Activated T-helper 17 cell treated with anti-CD3 and anti-CD28 coated beads, Interleukin-2, amount 50 U/mL, for 72 hours (primary cell): ENCODE data around the gene CARNS1. TPM values are rescaled to one million over a fixed set of nuclear protein-coding genes. Genes with fewer than 3 reads are reported as not detected.

Experiments
- ATAC-seq: fragments of 150-1000 bp; cut with Tn5 transposase; replicated peaks from 2 replicates; pipeline ENCODE4 v1.10.0; 2021; ENCODE audit warnings: mild to moderate bottlenecking, moderate library complexity
- H3K27ac Mint-ChIP-seq: one replicate; pipeline ENCODE4 v1.8.0; 2022; ENCODE audit warnings: mixed read lengths
- H3K27me3 Mint-ChIP-seq: one replicate; pipeline ENCODE4 v1.8.0; 2022; ENCODE audit warnings: mixed read lengths
- H3K36me3 Mint-ChIP-seq: one replicate; pipeline ENCODE4 v1.8.0; 2022; ENCODE audit warnings: low read depth, mild to moderate bottlenecking, mixed read lengths
- H3K4me1 Mint-ChIP-seq: one replicate; pipeline ENCODE4 v1.8.0; 2022; ENCODE audit warnings: mixed read lengths
- H3K4me3 Mint-ChIP-seq: one replicate; pipeline ENCODE4 v1.8.0; 2022; ENCODE audit warnings: mild to moderate bottlenecking, mixed read lengths
- H3K9me3 Mint-ChIP-seq: one replicate; pipeline ENCODE4 v1.8.0; 2022; ENCODE audit warnings: mixed read lengths
- total RNA-seq, 2 donors: library from RNA; stranded (reverse); gene quantifications; one replicate each; pipeline ENCODE4 v1.2.3, GENCODE V29; 2022

The CARNS1 gene
- total RNA-seq, 2 donors from 2014 or later: 2.0 to 10.6 TPM

- Mint-ChIP-seq H3K4me3 (peak overlapping the region; percentile 98), H3K27me3 (no peaks in the 10 kb centered on the region), H3K9me3 (no peaks in the 10 kb centered on the region), H3K4me1 (peaks cover 32% of the 10 kb centered on the region), H3K36me3 (peaks cover 72% of the 10 kb centered on the region), H3K27ac (peak overlapping the region; percentile 74)
- ATAC-seq: peak; percentile 3
Observed at GRCh38 chr11:67406969-67407687, 8.3 kb upstream of the CARNS1 start.

DNA sequence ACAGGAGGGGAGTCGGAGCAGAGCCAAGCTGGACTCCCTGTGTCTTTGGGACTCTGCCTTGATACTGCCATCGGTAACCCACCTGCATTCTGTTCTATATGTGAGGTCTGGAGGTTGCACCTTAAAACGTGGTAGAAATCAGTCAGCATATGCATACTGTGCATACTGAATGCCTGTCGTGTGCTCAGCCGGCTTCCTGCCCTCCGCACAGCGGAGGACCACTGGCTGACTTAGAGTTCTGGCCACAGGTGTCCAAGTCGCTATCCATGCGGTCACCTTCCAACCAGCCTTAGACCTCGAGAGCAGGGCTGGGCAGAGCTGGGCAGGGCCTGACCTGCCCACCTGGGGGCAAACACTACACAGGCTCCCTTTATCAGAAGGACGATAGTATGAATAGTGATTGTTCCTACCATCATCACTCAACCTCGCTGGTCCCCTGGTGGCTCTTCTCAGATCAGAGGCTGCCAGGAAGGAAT, 7.8 kb upstream of the CARNS1 start:
- peak overlapping the region; percentile 84 for H3K27ac Mint-ChIP-seq
- peak overlapping the region; percentile 98 for H3K4me3 Mint-ChIP-seq
- H3K4me1 Mint-ChIP-seq: peaks cover 38% of the 10 kb centered on the region
- no peak for ATAC-seq
- no peaks in the 10 kb centered on the region for H3K27me3 Mint-ChIP-seq
- no peaks in the 10 kb centered on the region for H3K9me3 Mint-ChIP-seq
- peaks cover 72% of the 10 kb centered on the region for H3K36me3 Mint-ChIP-seq

GRCh38 chr11:67408437-67409200, 6.9 kb upstream of the CARNS1 start:
- ATAC-seq: peak; percentile 13

DNA sequence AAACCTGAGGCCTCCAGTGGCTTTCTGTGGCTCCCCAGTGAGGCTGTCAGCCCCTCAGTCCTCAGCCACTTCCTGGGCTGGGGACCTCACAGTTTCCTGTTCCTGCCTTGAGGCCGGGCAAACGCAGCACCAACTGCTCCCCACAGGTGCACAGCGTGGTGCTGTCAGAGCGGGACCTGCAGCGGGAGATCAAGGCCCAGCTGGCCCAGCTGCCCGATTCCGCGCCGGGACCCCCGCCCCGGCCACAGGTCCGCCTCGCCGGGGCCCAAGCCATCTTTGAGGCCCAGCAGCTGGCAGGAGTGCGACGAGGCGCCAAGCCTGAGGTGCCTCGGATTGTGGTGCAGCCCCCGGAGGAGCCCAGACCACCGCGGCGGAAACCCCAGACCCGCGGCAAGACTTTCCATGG, 6.2 kb upstream of the CARNS1 start:
- ATAC-seq: peak; percentile 65
- no peaks in the 10 kb centered on the region for H3K9me3 Mint-ChIP-seq
- no peaks in the 10 kb centered on the region for H3K27me3 Mint-ChIP-seq
- H3K27ac Mint-ChIP-seq: peak overlapping the region; percentile 70
- peaks cover 44% of the 10 kb centered on the region for H3K4me1 Mint-ChIP-seq
- peak overlapping the region; percentile 98 for H3K4me3 Mint-ChIP-seq
- H3K36me3 Mint-ChIP-seq: peaks cover 63% of the 10 kb centered on the region

More at GRCh38 chr11:67408437-67409200, 6.9 kb upstream of the CARNS1 start:
- Mint-ChIP-seq H3K9me3 (no peaks in the 10 kb centered on the region), H3K27ac (peak overlapping the region; percentile 84), H3K27me3 (no peaks in the 10 kb centered on the region), H3K36me3 (peaks cover 68% of the 10 kb centered on the region), H3K4me3 (peak overlapping the region; percentile 98), H3K4me1 (peaks cover 44% of the 10 kb centered on the region)

DNA sequence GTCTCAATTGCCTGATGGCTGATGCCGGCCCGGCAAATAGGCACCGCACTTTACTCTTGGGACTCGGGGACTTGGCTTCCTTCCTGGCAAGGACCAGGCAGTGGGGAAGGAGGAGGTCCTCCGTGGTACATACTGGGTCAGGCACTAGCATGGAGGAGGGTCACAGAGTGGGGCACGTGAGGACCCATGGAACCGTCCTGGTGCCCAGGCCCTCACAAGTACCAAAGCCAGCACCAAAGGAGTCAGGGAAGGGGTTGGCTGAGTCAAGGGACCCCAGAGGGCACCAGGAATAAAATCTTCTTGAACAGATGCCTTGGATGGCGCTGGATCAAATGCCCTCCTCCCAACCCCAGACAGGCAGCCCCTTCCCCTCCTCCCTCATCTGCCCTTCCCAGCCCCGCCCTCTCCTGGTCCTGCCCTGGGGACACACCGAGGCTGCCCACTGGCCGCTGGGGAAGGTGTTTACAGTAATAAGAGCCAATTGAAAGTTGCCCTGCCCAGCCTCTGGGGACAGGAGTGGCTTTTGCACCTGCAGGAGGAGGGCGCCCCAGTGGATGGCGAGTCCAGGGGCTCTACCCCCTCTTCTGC, 5.6 kb upstream of the CARNS1 start:
- H3K27me3 Mint-ChIP-seq: no peaks in the 10 kb centered on the region
- peak overlapping the region; percentile 98 for H3K4me3 Mint-ChIP-seq
- no peak for ATAC-seq
- peaks cover 57% of the 10 kb centered on the region for H3K36me3 Mint-ChIP-seq
- H3K27ac Mint-ChIP-seq: peak overlapping the region; percentile 70
- H3K4me1 Mint-ChIP-seq: peaks cover 44% of the 10 kb centered on the region
- no peaks in the 10 kb centered on the region for H3K9me3 Mint-ChIP-seq

DNA sequence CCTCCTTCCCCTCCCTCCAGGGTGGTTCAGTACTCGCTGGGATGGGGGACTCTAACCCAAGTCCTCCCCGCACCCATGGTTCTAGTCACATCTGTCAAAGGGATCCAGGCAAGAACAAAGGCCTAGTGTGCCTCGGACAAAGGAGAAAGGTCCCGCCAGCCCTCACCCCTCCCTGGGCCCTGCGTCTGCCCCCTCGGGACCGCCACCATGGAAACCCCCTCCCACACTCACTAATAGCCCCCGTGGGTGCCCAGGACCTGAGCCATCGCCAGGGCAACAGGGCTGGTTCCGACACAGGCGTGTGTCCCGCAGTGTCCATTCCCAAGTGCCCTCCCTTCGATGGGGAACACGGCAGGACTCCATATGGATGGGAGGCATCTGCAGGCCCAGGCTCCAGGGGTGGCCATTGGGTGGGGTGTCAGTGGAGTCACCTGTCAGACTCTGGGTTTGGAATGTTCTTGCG, 5.1 kb upstream of the CARNS1 start:
- peak overlapping the region; percentile 70 for H3K27ac Mint-ChIP-seq
- peak overlapping the region; percentile 98 for H3K4me3 Mint-ChIP-seq
- ATAC-seq: no peak
- peaks cover 52% of the 10 kb centered on the region for H3K36me3 Mint-ChIP-seq
- no peaks in the 10 kb centered on the region for H3K27me3 Mint-ChIP-seq
- no peaks in the 10 kb centered on the region for H3K9me3 Mint-ChIP-seq
- peaks cover 44% of the 10 kb centered on the region for H3K4me1 Mint-ChIP-seq

DNA sequence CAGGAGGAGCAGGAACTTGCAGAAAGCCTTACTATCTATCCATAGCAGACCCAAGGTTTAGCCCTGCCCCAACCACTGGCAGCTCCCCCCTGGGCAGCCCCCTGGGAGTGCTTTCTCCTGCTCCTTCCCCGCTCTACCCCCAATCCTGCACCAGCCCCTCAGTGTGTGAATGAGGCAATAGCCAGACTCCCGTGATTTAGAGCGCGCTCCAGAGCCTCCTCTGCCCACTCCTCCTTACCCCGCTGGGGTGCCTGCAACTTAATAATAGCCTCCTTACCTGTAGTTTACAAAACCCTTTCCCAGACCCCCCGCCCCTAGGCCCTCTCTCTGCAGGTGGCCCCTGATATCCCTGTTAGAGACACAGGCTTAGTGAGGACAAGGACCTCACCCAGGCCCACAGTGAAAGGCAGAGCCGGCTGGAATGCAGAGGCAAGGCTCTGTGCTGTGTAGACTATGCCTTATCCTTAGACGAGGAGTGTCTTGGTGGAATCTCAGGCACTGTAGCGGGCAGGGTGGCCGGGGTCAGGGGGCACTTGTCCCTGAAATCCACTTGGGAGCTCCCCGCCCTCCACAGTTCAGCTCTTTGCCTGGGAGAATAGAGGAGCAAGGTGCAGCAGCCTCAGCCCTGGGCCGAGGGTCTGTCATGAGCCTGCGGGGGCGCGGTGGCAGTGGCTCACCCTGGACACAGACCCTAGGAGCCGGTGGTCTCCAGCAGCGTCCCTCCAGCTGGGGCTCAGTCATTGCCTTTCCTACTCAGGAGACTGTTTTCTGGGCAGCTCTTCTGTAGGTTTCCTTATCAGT, 4.3 kb upstream of the CARNS1 start:
- Mint-ChIP-seq H3K4me3 (peak overlapping the region; percentile 98), H3K9me3 (no peaks in the 10 kb centered on the region), H3K27me3 (no peaks in the 10 kb centered on the region), H3K36me3 (peaks cover 44% of the 10 kb centered on the region), H3K27ac (peak overlapping the region; percentile 70), H3K4me1 (peaks cover 46% of the 10 kb centered on the region)
- no peak for ATAC-seq

DNA sequence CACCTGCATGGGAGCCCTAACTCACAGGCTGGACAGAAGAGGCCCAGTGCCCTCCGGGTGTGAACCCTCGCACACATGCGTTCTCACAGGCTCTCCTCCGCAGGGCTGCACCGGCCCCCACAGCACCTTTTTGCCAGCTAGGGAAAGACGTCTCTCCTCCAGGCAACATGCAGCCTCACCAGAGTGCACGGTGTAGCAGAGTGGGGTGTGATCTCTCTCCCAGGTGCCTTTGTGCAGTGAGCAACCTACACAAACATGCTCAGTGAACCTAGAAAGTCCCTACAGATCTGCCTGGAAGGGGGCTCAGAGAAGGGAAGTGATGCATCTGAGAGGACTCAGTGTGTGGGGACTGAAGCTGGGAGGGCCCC, 3.7 kb upstream of the CARNS1 start:
- ATAC-seq: no peak

DNA sequence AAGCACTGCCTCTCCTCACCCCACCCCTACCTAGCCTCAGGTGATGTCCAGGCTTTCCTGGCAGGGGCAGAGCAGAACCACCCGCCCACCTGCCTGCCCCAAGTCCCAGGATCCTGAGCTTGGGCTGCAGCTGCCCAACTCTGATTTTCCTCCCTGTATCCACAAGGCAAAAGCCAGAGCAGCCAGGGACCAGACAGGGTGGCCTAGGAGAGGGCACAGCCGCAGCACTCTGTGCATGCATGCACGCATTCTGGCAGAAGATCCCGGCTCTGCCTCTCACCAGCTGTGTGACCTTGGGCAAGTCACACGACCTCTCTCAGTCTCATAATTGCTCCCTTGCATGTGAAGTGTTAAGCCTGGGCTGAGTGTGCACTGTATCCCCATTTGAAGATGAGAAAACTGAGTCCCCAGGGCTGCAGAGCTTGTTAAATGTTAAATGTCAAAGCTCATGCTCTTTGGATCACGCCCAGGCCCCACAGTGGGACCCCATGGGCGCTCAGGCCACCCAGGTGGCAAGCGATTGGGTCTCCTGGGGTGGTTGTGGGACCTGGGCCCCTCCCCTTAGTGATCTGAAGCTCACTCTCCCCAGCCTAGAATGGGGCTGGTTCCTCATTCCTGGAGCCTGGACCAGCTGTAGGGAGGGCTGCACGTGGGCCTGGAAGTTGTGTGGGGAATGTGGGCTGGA, 2.8 kb upstream of the CARNS1 start:
- Mint-ChIP-seq H3K9me3 (no peaks in the 10 kb centered on the region), H3K27me3 (no peaks in the 10 kb centered on the region), H3K4me1 (peaks cover 42% of the 10 kb centered on the region), H3K27ac (peak overlapping the region; percentile 75), H3K4me3 (no peak overlapping the region), H3K36me3 (peaks cover 29% of the 10 kb centered on the region)
- no peak for ATAC-seq

More for the DNA sequence above, 3.7 kb upstream of the CARNS1 start:
- Mint-ChIP-seq H3K9me3 (no peaks in the 10 kb centered on the region), H3K36me3 (peaks cover 38% of the 10 kb centered on the region), H3K4me1 (peaks cover 46% of the 10 kb centered on the region), H3K27me3 (no peaks in the 10 kb centered on the region), H3K4me3 (no peak overlapping the region), H3K27ac (peak overlapping the region; percentile 75)

DNA sequence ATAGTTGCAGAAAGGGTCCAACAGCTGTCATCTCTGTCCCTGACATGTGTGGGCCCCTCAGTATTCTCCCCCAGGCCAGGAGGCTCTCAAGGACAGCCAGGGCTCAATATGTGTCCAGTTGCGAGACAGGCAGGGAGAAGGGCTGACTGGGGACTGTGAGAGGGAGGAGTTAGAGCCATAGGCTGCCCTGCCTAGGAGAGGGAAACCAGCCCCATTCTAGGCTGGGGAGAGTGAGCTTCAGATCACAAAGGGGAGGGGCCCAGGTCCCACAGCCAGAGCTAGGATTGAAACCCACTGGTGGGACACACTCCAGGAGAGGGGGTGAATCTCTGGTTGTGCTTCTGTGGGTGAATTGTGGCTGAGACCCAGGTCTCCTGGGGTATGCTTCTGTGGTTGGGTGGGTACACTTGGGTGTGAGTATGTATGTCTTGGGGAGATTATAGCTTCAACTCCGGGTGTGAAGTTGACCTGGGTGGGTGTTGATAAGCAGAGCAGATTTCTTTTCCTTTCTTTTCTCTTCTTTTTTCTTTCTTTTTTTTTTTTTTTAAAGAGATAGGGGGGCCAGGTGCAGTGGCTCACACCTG, 2.1 kb upstream of the CARNS1 start:
- no peak for ATAC-seq
- H3K4me1 Mint-ChIP-seq: peaks cover 39% of the 10 kb centered on the region
- H3K4me3 Mint-ChIP-seq: no peak overlapping the region
- H3K27me3 Mint-ChIP-seq: no peaks in the 10 kb centered on the region
- peaks cover 22% of the 10 kb centered on the region for H3K36me3 Mint-ChIP-seq
- no peaks in the 10 kb centered on the region for H3K9me3 Mint-ChIP-seq
- peak overlapping the region; percentile 75 for H3K27ac Mint-ChIP-seq

DNA sequence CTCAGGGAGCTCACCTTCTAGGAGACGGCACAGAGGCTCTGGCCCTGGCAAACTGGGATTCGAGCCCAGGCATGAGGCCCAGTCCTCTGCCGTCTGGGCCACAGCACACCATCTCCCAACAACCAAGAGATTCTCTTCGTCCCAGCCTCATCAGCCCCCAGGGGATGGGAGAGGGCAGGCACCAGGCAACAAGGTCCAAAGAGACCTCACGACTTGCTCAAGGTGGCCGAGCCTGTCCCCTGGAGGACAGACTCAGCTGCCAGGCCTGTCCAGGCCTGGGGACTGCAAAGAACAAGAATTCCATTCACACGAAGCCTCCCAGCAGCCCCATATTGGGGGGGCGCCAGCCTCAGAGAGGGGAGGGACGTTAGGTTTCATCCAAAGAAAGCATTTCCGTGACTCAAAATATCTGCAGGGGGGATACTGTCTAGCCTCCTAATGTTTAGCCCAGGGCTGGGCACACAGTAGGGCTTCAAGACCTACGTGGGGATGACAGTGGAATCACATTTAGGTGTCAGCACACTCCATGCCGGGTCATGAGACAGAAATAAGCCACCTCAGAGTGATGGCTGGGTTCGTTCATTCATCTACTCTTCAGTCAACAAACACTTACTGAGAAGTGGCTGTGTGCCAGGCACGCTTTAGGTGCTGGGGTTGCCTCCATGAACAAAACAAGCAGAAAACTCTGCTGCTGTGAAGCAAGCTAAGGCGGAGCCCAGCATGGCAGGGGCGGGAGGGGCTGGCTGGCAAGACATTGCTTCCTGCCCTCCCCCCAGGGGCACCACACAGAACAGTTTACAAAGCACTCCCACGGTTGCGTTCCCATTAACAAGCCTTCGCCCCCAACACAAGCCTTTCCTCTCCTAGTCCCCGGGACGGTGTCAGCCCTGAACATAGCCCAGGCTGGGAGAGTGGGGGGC, 1.2 kb downstream of the CARNS1 start:
- no peaks in the 10 kb centered on the region for H3K36me3 Mint-ChIP-seq
- H3K4me1 Mint-ChIP-seq: peaks cover 31% of the 10 kb centered on the region
- ATAC-seq: no peak
- peak overlapping the region; percentile 86 for H3K27ac Mint-ChIP-seq
- no peaks in the 10 kb centered on the region for H3K27me3 Mint-ChIP-seq
- no peaks in the 10 kb centered on the region for H3K9me3 Mint-ChIP-seq
- peak overlapping the region; percentile 80 for H3K4me3 Mint-ChIP-seq

DNA sequence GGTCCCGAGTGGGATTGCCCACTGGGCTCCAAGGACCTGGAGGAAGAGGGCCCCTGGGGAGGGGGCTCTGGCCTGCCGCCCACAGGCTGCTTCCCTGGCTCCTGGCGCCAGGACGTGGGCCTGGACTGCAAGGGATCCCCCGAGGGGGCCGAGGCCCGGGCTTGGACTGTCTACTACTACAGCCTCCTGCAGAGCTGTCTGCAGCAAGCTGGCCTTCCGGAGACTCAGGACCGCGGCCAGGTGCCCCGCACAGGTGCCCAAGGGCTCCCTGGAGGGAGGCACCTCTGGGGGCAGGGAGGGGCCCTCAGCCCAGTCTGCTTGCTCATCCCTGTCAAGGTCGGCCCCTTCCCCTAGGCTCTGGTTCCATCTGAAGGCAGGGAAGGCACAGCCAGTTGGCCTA, 1.9 kb downstream of the CARNS1 start:
- H3K27me3 Mint-ChIP-seq: no peaks in the 10 kb centered on the region
- no peak overlapping the region for H3K27ac Mint-ChIP-seq
- H3K4me3 Mint-ChIP-seq: peak overlapping the region; percentile 80
- no peak for ATAC-seq
- H3K4me1 Mint-ChIP-seq: peaks cover 25% of the 10 kb centered on the region
- no peaks in the 10 kb centered on the region for H3K9me3 Mint-ChIP-seq
- H3K36me3 Mint-ChIP-seq: no peaks in the 10 kb centered on the region
